GM18520 (cell line): ENCODE measurements around the gene SMOC2.

Experiments used
- ATAC-seq: cut with Tn5 transposase; IDR thresholded peaks from one replicate; pipeline ENCODE4 v1.9.1; 2021; ENCODE audit not compliant: unreplicated experiment

Gene SMOC2

GRCh38 chr6:168641446-168641845, 200.5 kb downstream of the SMOC2 start:
- ATAC-seq: no peak

GRCh38 chr6:168643401-168643800, 202.4 kb downstream of the SMOC2 start:
- ATAC-seq: no peak

GRCh38 chr6:168645326-168645725, 204.3 kb downstream of the SMOC2 start:
- no peak for ATAC-seq

GRCh38 chr6:168647271-168647670, 206.3 kb downstream of the SMOC2 start:
- ATAC-seq: no peak

- no peak for ATAC-seq
Measured at GRCh38 chr6:168648240-168649125, 207.5 kb downstream of the SMOC2 start.

DNA sequence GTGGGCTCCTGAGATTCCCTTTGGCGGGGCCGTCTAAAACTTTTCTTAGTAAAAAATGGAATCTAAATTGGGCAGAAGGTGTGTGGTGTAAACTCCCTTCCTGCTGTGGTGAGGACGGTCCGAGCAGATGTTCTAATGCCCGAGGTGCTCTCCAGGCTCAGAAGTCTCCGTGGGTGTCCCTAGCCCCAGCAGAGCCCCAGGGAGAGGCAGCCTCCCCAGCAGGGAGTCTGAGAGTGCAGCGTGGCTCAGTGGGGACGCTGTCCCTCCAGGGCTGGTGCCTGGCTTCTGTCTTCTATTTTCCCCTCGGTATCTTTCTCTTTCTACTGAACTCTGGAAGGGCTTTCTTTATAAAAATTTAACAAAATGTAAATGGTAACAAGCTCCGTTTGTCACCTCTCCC, 208.2 kb downstream of the SMOC2 start:
- no peak for ATAC-seq

DNA sequence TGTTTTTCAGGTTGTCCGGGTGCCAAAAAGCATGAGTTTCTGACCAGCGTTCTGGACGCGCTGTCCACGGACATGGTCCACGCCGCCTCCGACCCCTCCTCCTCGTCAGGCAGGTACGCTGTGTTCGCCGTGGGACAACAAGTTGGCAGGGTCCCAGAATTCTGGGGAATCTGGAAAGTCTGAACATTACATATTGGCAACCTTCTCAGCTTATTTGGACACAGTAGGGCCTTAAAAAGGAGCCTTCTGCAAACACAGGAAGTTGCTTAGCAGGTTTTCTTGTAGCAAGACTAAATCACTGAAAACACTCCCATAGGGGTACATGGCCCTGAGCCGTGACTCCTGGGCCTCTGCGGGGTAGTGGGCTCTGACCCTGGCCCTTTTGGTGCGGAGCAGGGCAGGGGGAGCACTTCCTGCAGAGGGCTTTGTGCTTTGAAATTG, 209.7 kb downstream of the SMOC2 start:
- ATAC-seq: no peak

DNA sequence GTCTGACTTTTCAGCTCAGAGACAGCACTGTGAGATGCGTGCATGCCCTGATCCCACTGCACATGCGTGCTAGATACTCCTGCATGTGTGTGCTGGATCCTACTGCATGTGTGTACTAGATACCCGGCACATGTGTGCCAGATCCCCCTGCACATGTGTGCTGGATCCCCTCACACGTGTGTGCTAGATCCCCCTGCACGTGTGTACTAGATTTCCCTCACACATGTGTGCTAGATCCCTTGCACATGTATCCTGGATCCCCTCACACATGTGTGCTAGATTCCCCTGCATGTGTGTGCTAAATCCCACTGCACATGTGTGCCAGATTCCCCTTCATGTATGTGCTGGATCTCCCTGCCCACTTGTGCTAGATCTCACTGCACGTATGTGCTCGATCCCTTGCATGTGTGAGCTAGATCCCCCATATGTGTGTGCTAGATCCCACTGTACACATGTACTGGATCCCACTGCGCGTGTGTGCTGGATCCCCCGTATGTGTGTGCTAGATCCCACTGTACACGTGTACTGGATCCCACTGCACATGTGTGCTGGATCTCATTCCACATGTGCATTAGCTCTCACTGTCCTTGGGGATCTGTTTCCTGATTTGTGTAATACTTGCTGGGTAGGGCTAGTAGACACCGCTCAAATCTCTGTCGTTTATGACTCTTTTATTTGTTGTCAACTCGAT, 214.6 kb downstream of the SMOC2 start:
- ATAC-seq: no peak

DNA sequence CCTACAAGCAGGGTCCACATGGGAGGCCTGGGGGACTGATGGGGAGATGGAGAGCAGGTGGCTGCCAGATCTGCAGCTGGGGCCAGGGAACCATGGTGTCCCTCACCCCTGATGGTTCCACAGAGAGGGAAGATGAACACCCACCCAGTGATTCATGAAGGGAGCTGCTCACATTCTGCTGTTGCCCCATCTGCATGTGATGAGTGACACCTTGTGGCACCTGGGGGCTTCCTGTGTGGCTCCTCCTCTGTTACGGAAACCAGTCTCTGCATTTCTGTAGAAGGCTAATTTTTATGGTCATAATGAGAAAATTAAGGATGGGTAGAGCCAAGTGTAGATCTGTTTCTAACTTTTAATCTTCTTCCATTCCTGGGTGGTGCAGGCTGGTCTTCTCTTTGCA, 217.1 kb downstream of the SMOC2 start:
- no peak for ATAC-seq

- ATAC-seq: no peak
Measured at GRCh38 chr6:168660400-168660945, 219.5 kb downstream of the SMOC2 start.

DNA sequence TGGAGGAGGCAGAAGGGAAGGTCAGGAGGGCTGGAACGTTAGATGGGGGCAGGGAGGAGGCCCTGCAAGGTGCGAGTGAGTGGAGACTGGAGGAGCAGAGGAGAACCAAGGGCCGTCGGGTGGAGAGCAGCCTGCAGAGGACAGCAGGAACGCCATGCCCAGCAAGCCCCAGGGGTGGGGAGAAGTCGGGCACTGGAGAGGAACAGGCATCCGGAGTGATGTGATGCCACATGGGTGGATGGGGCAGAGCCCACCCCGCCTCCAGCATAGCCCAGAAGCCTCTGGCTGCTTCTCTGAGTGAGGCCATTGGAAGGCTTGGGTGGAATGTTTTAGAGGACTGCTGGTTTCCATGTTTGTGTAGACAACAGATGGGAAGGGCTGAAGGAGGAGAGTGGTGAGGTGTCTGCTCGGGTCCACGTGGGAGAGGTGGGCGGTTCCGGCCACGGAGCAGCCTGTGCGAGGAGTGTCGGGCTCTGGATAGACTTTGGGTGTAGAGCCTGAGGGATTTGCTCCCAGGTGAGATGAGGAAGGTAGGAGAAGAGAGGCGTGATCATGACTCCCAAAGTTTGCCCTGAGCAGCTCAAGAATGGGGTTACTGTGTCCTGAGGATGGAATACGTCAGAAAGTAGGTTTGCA, 221.4 kb downstream of the SMOC2 start:
- no peak for ATAC-seq

GRCh38 chr6:168663041-168663440, 222.1 kb downstream of the SMOC2 start:
- ATAC-seq: no peak

- no peak for ATAC-seq
Measured at GRCh38 chr6:168664956-168665355, 224.0 kb downstream of the SMOC2 start.

DNA sequence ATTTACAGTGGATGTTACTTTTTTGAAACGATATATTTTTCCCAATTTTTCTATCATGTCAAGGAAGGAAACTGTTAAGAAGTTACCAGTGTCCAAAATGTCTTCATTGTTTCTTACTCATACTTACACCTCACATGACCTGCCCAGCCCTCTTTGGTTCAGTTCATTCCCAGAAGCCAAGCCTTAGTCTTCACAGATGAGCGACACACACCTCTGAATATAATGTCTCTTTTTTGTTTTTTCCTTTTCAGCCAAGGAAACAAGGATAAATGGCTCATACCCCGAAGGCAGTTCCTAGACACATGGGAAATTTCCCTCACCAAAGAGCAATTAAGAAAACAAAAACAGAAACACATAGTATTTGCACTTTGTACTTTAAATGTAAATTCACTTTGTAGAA, 225.2 kb downstream of the SMOC2 start:
- ATAC-seq: no peak

DNA sequence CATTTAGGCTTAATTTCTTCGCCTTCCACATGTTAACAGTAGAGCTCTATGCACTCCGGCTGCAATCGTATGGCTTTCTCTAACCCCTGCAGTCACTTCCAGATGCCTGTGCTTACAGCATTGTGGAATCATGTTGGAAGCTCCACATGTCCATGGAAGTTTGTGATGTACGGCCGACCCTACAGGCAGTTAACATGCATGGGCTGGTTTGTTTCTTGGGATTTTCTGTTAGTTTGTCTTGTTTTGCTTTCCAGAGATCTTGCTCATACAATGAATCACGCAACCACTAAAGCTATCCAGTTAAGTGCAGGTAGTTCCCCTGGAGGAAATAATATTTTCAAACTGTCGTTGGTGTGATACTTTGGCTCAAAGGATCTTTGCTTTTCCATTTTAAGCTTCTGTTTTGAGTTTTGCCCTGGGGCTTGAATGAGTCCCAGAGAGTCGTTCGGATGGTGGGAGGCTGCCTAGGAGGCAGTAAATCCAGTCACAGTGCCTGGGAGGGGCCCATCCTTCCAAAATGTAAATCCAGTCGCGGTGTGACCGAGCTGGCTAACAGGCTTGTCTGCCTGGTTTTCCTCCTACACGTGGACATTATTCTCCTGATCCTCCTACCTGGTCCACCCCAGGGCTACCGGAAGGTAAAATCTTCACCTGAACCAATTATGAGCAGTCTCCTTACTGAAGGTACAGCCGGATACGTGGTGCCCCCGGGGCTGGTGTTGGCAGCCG, 225.9 kb downstream of the SMOC2 start:
- ATAC-seq: no peak

- ATAC-seq: no peak
Measured at GRCh38 chr6:168667428-168667805, 226.4 kb downstream of the SMOC2 start.

DNA sequence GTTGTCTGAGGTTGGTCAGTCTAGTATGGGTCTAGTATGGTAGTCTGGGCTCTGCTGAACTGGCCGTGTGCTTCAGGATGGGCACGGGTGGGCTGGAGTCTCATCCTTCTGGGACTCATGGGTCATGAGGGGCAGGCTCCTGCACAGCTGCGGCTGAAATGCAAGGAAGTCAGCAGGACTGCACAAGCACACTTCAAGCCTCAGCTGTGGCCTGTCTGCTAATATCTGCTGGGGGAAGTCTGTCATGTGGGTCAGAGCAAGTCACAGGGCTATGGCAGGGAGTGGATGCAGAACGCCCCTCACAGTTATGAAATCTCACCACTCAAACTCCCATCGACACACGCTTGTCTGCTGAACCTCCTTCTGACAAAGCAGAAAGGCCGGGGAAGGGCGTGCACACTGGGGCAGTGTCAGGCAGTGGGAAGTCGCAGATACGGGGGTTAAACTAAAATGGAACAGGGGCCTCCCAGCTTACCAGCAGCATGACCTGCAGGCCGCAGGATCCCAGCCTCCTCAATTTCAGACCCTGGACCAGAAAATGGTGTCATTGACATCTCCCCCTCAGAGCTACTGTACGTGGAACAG, 229.5 kb downstream of the SMOC2 start:
- ATAC-seq: no peak

- no peak for ATAC-seq
Measured at GRCh38 chr6:168671028-168671862, 230.3 kb downstream of the SMOC2 start.

- no peak for ATAC-seq
Measured at GRCh38 chr6:168671863-168672546, 231.0 kb downstream of the SMOC2 start.
